MM.1S (cell line): ENCODE results near the gene PDYN.

ENCODE experiments used
- EZH2 ChIP-seq: fragments of 300-600 bp; sonication (generic); optimal IDR thresholded peaks from 2 replicates; pipeline ENCODE3; 2017; ENCODE audit warnings: low read depth, mild to moderate bottlenecking, antibody characterized with exemption, low read length, mixed read lengths
- EZH2phosphoT487 ChIP-seq: fragments of 300-600 bp; sonication (generic); IDR thresholded peaks from 2 replicates; pipeline ENCODE4 v1.6.1; 2018; ENCODE audit warnings: antibody characterized with exemption, low read length
- TF ChIP-seq, protein P1 (sequence below): fragments of 300-600 bp; sonication (generic); IDR thresholded peaks from 2 replicates; pipeline ENCODE4 v1.5.1; 2016; ENCODE audit warnings: antibody characterized with exemption, low read length, mixed read lengths

DNA sequence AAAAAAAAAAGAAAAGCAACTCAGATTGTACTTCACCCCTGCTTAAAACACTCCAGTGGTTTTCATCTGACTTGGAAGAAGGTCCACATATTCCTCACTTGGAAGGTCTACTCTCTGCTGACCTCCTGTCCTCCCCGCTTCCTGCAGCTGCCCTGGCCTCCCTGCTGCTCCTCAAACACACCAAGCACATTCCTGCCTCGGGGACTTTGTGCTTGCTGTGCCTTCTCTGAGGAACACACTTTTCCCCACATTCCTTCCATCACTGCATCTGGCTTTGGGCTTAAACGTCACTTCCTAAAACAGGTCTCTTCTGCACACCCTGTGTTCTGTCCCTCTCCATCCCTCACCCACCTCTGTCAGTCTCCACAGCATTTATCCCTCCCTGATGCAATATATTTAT is 4.9 kb upstream of the PDYN start:
- TF ChIP-seq EZH2 (no peak), EZH2phosphoT487 (no peak)
- TF ChIP-seq, protein P1, sequence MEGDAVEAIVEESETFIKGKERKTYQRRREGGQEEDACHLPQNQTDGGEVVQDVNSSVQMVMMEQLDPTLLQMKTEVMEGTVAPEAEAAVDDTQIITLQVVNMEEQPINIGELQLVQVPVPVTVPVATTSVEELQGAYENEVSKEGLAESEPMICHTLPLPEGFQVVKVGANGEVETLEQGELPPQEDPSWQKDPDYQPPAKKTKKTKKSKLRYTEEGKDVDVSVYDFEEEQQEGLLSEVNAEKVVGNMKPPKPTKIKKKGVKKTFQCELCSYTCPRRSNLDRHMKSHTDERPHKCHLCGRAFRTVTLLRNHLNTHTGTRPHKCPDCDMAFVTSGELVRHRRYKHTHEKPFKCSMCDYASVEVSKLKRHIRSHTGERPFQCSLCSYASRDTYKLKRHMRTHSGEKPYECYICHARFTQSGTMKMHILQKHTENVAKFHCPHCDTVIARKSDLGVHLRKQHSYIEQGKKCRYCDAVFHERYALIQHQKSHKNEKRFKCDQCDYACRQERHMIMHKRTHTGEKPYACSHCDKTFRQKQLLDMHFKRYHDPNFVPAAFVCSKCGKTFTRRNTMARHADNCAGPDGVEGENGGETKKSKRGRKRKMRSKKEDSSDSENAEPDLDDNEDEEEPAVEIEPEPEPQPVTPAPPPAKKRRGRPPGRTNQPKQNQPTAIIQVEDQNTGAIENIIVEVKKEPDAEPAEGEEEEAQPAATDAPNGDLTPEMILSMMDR = no peak
